Endothelial cell of umbilical vein (primary cell): Measurements from ENCODE around the gene MTCH1. TPM values are rescaled to one million over a fixed set of nuclear protein-coding genes. Genes with fewer than 3 reads are reported as not detected.

ENCODE experiments used
- BruUV-seq: library from RNA; stranded (reverse); fragments of 400-500 nt; replicated peaks from 2 replicates; lab custom pipeline; 2021; lab: Mats Ljungman, UMichigan
- CTCF ChIA-PET: fragments of 300-600, 350-600 bp; sonication (Branson Sonifier 250); formaldehyde crosslinking; loops from one replicate; lab custom pipeline; 2021; ENCODE audit warnings: antibody characterized with exemption, inconsistent platforms; lab: Charles Lee
- POLR2A ChIA-PET: fragments of 300-600, 350-600 bp; sonication (Branson Sonifier 250); formaldehyde crosslinking; loops from one replicate; lab custom pipeline; 2021; ENCODE audit warnings: antibody characterized with exemption, inconsistent platforms; lab: Charles Lee
- DNase-seq: peaks from one replicate; pipeline ENCODE4 v3.0.0-alpha.2; 2011; ENCODE audit warnings: low read depth, low spot score
- FAIRE-seq: peaks from 2 replicates; lab custom pipeline; 2011; peaks lifted over from hg19 to GRCh38; lab: Jason Lieb, UNC
- H2AFZ ChIP-seq: 2 replicates; pipeline ENCODE4 v1.6.0; 2012; ENCODE audit warnings: low read depth, low read length, control low read depth, inconsistent platforms
- H3K27ac ChIP-seq: 2 replicates; pipeline ENCODE4 v1.5.1; 2011; ENCODE audit warnings: low read depth, mild to moderate bottlenecking, control low read depth, low read length, moderate library complexity; ENCODE audit not compliant: insufficient read depth
- H3K27me3 ChIP-seq, 2 experiments: 2 replicates each; pipeline versions ENCODE4 v1.6.0 to v1.6.1; 2011; ENCODE audit warnings: low read length in 2 of 2, mixed read lengths in 1 of 2; ENCODE audit not compliant: control insufficient read depth in 2 of 2, insufficient read depth in 2 of 2
- H3K36me3 ChIP-seq, 2 experiments: 2 replicates in 1 of 2; 3 replicates in 1 of 2; pipeline ENCODE4 v1.5.1; 2011; ENCODE audit warnings: low read length in 2 of 2, mild to moderate bottlenecking in 1 of 2, moderate library complexity in 1 of 2; ENCODE audit not compliant: control insufficient read depth in 2 of 2, insufficient read depth in 2 of 2; ENCODE audit errors: extremely low read depth in 1 of 2
- H3K4me1 ChIP-seq: 3 replicates; pipeline ENCODE4 v1.5.1; 2011; ENCODE audit warnings: mild to moderate bottlenecking, low read length; ENCODE audit not compliant: control insufficient read depth, insufficient read depth; ENCODE audit errors: extremely low read depth
- H3K4me2 ChIP-seq: 2 replicates; pipeline ENCODE4 v1.6.1; 2011; ENCODE audit warnings: low read length, control low read depth, mixed read lengths; ENCODE audit not compliant: insufficient read depth
- H3K4me3 ChIP-seq, 3 experiments: fragments of 200-600 bp in 1 of 3; sonication (generic), shearing (Covaris generic) in 1 of 3; replicated peaks in 1 of 3; 2 replicates each; pipeline ENCODE4 v1.5.1; 2011 to 2016; ENCODE audit warnings: control low read depth in 3 of 3, low read length in 3 of 3, mild to moderate bottlenecking in 2 of 3, inconsistent platforms in 1 of 3, low read depth in 1 of 3, moderate library complexity in 1 of 3; ENCODE audit not compliant: insufficient read depth in 1 of 3
- H3K79me2 ChIP-seq: 2 replicates; pipeline ENCODE4 v1.6.0; 2012; ENCODE audit warnings: low read length, inconsistent platforms; ENCODE audit not compliant: control insufficient read depth, insufficient read depth
- H3K9ac ChIP-seq: replicated peaks from 2 replicates; pipeline ENCODE3; 2011; ENCODE audit warnings: low read length, control low read depth; ENCODE audit not compliant: insufficient read depth; ENCODE audit errors: extremely low read depth
- H3K9me1 ChIP-seq: replicated peaks from 3 replicates; pipeline ENCODE4 v1.6.0; 2011; ENCODE audit warnings: mild to moderate bottlenecking, low read length; ENCODE audit not compliant: control insufficient read depth, insufficient read depth; ENCODE audit errors: extremely low read depth
- H3K9me3 ChIP-seq: replicated peaks from 2 replicates; pipeline ENCODE4 v1.5.1; 2012; ENCODE audit warnings: low read length, inconsistent platforms; ENCODE audit not compliant: control insufficient read depth, insufficient read depth
- H4K20me1 ChIP-seq: replicated peaks from 2 replicates; pipeline ENCODE3; 2011; ENCODE audit warnings: mild to moderate bottlenecking, low read length; ENCODE audit not compliant: control insufficient read depth, insufficient read depth; ENCODE audit errors: extremely low read depth
- EZH2 ChIP-seq: IDR thresholded peaks from 2 replicates; pipeline ENCODE4 v1.6.1; 2012; ENCODE audit warnings: borderline replicate concordance, low read depth, mild to moderate bottlenecking, moderate library complexity, low read length, inconsistent platforms; ENCODE audit not compliant: severe bottlenecking
- FOS ChIP-seq: IDR thresholded peaks from 2 replicates; pipeline ENCODE4 v1.6.1; 2011; ENCODE audit warnings: mild to moderate bottlenecking, low read length, moderate library complexity, borderline replicate concordance; ENCODE audit not compliant: insufficient read depth
- GATA2 ChIP-seq: IDR thresholded peaks from 2 replicates; pipeline ENCODE4 v1.7.0; 2011; ENCODE audit warnings: low read depth, mild to moderate bottlenecking, moderate library complexity, mixed read lengths, low read length; ENCODE audit not compliant: insufficient read length, insufficient read depth
- JUN ChIP-seq: IDR thresholded peaks from 2 replicates; pipeline ENCODE4 v1.6.1; 2011; ENCODE audit warnings: borderline replicate concordance, low read depth; ENCODE audit not compliant: insufficient read length, insufficient read depth
- MYC ChIP-seq: IDR thresholded peaks from one replicate; pipeline ENCODE4 v1.6.1; 2011; ENCODE audit warnings: mild to moderate bottlenecking, low read depth, low read length
- POLR2A ChIP-seq: IDR thresholded peaks from 2 replicates; pipeline ENCODE4 v1.6.1; 2012; ENCODE audit warnings: low read depth, mild to moderate bottlenecking, control low read depth, low read length
- POLR2AphosphoS5 ChIP-seq: IDR thresholded peaks from 2 replicates; pipeline ENCODE4 v1.6.1; 2012; ENCODE audit warnings: low read depth, mild to moderate bottlenecking, control low read depth, low read length, moderate library complexity; ENCODE audit not compliant: insufficient read depth
- dilution Hi-C: fragments of 300-500 bp; cut with MboI; formaldehyde crosslinking; loops from one replicate; pipeline ENCODE4 v1.15.0; 2019; ENCODE audit warnings: low sequenced_read_pairs; ENCODE audit not compliant: extremely low pct_ligation_motif_present
- intact Hi-C: fragments of 100-400 bp; cut with micrococcal nuclease; formaldehyde crosslinking; loops from one replicate; pipeline ENCODE4 v1.10.0; 2022
- polyA plus RNA-seq, 4 experiments: library from polyadenylated mRNA; depleted of rRNA in 3 of 4; stranded (reverse) in 3 of 4; unstranded in 1 of 4; fragments of >200 nt; gene quantifications; 2 replicates each; pipeline versions ENCODE4 v1.2.1 to v1.2.3, GENCODE V29; 2011 to 2012; ENCODE audit warnings: missing spikeins in 1 of 4
- total RNA-seq: library from RNA; stranded (reverse); gene quantifications from 2 replicates; pipeline ENCODE4 v1.2.3, GENCODE V29; 2021
- TF ChIP-seq, protein P1 (sequence below), 2 donors: IDR thresholded peaks; 1 replicate in 1 of 2; 2 replicates in 1 of 2; pipeline ENCODE4 v1.5.1; 2011; ENCODE audit warnings: low read length in 2 of 2, mild to moderate bottlenecking in 2 of 2, moderate library complexity in 2 of 2, control low read depth in 1 of 2, inconsistent platforms in 1 of 2, low read depth in 1 of 2; ENCODE audit not compliant: insufficient read depth in 1 of 2; ENCODE audit errors: extremely low read depth in 1 of 2
- TF ChIP-seq, protein P2 (sequence below): IDR thresholded peaks from 2 replicates; pipeline ENCODE4 v1.6.1; 2011; ENCODE audit not compliant: insufficient read depth, insufficient read length

Gene MTCH1
- total and polyA plus RNA-seq, 2 donors (not counting 3 experiments of a cell fraction or from before 2014, with no cell fraction given) = 218 to 228 TPM

DNA sequence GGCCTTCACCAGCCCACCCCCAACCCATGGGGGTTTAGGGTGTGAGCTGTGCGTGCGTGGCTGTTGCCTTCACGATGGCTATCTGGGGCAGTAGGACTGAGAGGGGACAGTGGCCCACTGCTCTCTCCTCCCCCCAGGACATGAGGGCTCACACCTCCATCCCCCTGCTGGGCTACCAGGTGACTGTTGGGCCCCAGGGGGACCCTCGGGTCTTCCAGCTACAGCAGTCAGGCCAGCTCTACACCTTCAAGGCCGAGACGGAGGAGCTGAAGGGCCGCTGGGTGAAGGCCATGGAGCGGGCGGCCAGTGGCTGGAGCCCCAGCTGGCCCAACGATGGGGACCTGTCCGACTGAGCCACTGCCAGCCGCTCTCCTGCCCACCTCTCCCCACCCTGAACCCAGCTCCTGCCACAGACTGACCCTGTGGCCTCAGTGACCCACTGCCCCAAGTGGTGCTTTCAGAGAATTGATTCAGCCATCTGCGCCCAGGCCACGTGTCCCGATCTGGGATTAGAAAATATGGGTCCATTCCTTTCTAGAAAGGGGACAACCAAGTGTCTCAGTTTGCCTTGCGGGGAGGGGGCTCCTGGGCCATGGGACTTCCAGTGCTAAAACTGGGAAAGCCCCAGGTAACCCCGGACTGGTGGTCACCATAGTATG lies 41.9 kb upstream of the MTCH1 start:
- Histone ChIP-seq H3K36me3 (no peaks in the 10 kb centered on the region), H4K20me1 (no peaks in the 10 kb centered on the region), H3K27me3 (no peaks in the 10 kb centered on the region), H3K9ac (no peak overlapping the region), H3K9me3 (no peaks in the 10 kb centered on the region), H3K9me1 (no peaks in the 10 kb centered on the region), H3K4me2 (no peak overlapping the region), H3K79me2 (no peaks in the 10 kb centered on the region), H3K4me1 (no peaks in the 10 kb centered on the region), H3K27ac (no peak overlapping the region), H2AFZ (no peak overlapping the region), H3K4me3 (no peak overlapping the region)
- FAIRE-seq (no peak), DNase-seq (no peak)
- dilution Hi-C loops = no loop called here
- ChIA-PET CTCF (interaction anchor here (0.5 to 6.3 kb wide), 9 partner anchors 8 to 242 kb away, joined by 3 to 92 read pairs (median 47); partner anchors contain the start of gene PIM1), POLR2A (no interaction called here)
- intact Hi-C loops = loop anchor here (2.0 to 10.0 kb wide), 2 partner anchors 75 to 287 kb away; no protein-coding TSS in a partner anchor
- no TSS peak for BruUV-seq
- TF ChIP-seq POLR2A = no peak
- TF ChIP-seq MYC = no peak
- TF ChIP-seq, protein P1, sequence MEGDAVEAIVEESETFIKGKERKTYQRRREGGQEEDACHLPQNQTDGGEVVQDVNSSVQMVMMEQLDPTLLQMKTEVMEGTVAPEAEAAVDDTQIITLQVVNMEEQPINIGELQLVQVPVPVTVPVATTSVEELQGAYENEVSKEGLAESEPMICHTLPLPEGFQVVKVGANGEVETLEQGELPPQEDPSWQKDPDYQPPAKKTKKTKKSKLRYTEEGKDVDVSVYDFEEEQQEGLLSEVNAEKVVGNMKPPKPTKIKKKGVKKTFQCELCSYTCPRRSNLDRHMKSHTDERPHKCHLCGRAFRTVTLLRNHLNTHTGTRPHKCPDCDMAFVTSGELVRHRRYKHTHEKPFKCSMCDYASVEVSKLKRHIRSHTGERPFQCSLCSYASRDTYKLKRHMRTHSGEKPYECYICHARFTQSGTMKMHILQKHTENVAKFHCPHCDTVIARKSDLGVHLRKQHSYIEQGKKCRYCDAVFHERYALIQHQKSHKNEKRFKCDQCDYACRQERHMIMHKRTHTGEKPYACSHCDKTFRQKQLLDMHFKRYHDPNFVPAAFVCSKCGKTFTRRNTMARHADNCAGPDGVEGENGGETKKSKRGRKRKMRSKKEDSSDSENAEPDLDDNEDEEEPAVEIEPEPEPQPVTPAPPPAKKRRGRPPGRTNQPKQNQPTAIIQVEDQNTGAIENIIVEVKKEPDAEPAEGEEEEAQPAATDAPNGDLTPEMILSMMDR (IDR thresholded peaks at IDR 0.05; ENCODE audit: extremely low read depth in 1 of 2, insufficient read depth in 1 of 2, low read depth in 1 of 2, low read length in 2 of 2) = no peak
- no peak for TF ChIP-seq JUN
- TF ChIP-seq FOS = no peak
- no peak for TF ChIP-seq EZH2
- no peak for TF ChIP-seq POLR2AphosphoS5
- TF ChIP-seq, protein P2, sequence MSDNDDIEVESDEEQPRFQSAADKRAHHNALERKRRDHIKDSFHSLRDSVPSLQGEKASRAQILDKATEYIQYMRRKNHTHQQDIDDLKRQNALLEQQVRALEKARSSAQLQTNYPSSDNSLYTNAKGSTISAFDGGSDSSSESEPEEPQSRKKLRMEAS = no peak
- no peak for TF ChIP-seq GATA2
